K562 (cell line): ENCODE results near the gene BCL2L13. TPM values are rescaled to one million over a fixed set of nuclear protein-coding genes. Genes with fewer than 3 reads are reported as not detected.
A peak's percentile ranks its signal among the peaks of the same experiment; 100 is the strongest.

ENCODE experiments used
- ATF2 ChIP-seq: sonication (generic); formaldehyde crosslinking; IDR thresholded peaks from 2 replicates; pipeline ENCODE4 v1.8.1; 2022; ENCODE audit warnings: missing genetic modification reagents
- BRD4 ChIP-seq: fragments of 200-600 bp; sonication (generic); IDR thresholded peaks from 2 replicates; pipeline ENCODE4 v1.6.1; 2017; ENCODE audit warnings: inconsistent platforms
- CHAMP1 ChIP-seq: fragments of 450-650 bp; IDR thresholded peaks from 2 replicates; pipeline ENCODE4 v1.6.1; 2016; ENCODE audit warnings: mild to moderate bottlenecking
- ELF1 ChIP-seq: fragments of 200-800 bp; sonication (Bioruptor generic); IDR thresholded peaks from 2 replicates; pipeline ENCODE4 v1.6.1; 2016; ENCODE audit warnings: missing genetic modification characterization, missing compliant biosample characterization
- HDAC3 ChIP-seq: fragments of 450-650 bp; IDR thresholded peaks from 2 replicates; pipeline ENCODE4 v1.6.1; 2018; ENCODE audit warnings: borderline replicate concordance, mild to moderate bottlenecking, moderate library complexity; ENCODE audit not compliant: partially characterized antibody
- MCM3 ChIP-seq: fragments of 450-650 bp; IDR thresholded peaks from 2 replicates; pipeline ENCODE4 v1.6.1; 2016
- MCM7 ChIP-seq, 2 experiments: fragments of 450-650 bp; IDR thresholded peaks; 2 replicates each; pipeline ENCODE4 v1.6.1; 2016 to 2018
- POLR2AphosphoS5 ChIP-seq: IDR thresholded peaks from 2 replicates; pipeline ENCODE4 v1.6.1; 2011; ENCODE audit warnings: mild to moderate bottlenecking, low read depth, low read length, moderate library complexity; ENCODE audit not compliant: control insufficient read depth, insufficient read depth
- RBM14 ChIP-seq: fragments of 200-400 bp; formaldehyde crosslinking; IDR thresholded peaks from 2 replicates; pipeline ENCODE4 v1.6.1; 2018; ENCODE audit warnings: low read depth, mild to moderate bottlenecking, low read length, moderate library complexity, borderline replicate concordance; ENCODE audit not compliant: insufficient read depth
- RBM25 ChIP-seq: fragments of 200-400 bp; formaldehyde crosslinking; IDR thresholded peaks from 2 replicates; pipeline ENCODE4 v1.6.1; 2018; ENCODE audit warnings: low read length, low read depth, moderate library complexity; ENCODE audit not compliant: severe bottlenecking
- SAP30 ChIP-seq: fragments of 200-600 bp; sonication (generic); IDR thresholded peaks from 2 replicates; pipeline ENCODE4 v1.6.1; 2012; ENCODE audit warnings: borderline replicate concordance, low read depth, mild to moderate bottlenecking, moderate library complexity, low read length, control low read depth, inconsistent platforms; ENCODE audit not compliant: insufficient read depth, poor library complexity, severe bottlenecking
- SP1 ChIP-seq: sonication (generic); formaldehyde crosslinking; IDR thresholded peaks from 2 replicates; pipeline ENCODE4 v1.8.1; 2022; ENCODE audit warnings: mild to moderate bottlenecking, missing genetic modification reagents
- SRSF7 ChIP-seq: fragments of 200-400 bp; formaldehyde crosslinking; optimal IDR thresholded peaks from 2 replicates; pipeline ENCODE3; 2017; ENCODE audit warnings: mild to moderate bottlenecking, low read depth, low read length
- TFAP4 ChIP-seq: sonication (generic); formaldehyde crosslinking; IDR thresholded peaks from 2 replicates; pipeline ENCODE4 v1.8.0; 2022; ENCODE audit warnings: missing genetic modification reagents, mild to moderate bottlenecking, moderate library complexity, borderline replicate concordance
- TGIF2 ChIP-seq: sonication (generic); formaldehyde crosslinking; IDR thresholded peaks from 2 replicates; pipeline ENCODE4 v1.8.1; 2022; ENCODE audit warnings: mild to moderate bottlenecking, missing genetic modification reagents, moderate library complexity
- THAP7 ChIP-seq: fragments of 250-450 bp; sonication (Bioruptor Pico); IDR thresholded peaks from 2 replicates; pipeline ENCODE4 v1.5.0; 2021
- ZBTB9 ChIP-seq: fragments of 450-650 bp; formaldehyde crosslinking; IDR thresholded peaks from 2 replicates; pipeline ENCODE4 v1.4.0; 2020; ENCODE audit warnings: mild to moderate bottlenecking, moderate library complexity
- ZNF75A ChIP-seq: fragments of 450-650 bp; formaldehyde crosslinking; IDR thresholded peaks from 2 replicates; pipeline ENCODE4 v1.4.0; 2020; ENCODE audit warnings: mild to moderate bottlenecking
- polyA plus RNA-seq, 8 experiments: library from polyadenylated mRNA; depleted of rRNA in 4 of 8; stranded (reverse) in 5 of 8; unstranded in 3 of 8; fragments of >200 nt; fragmentation: Nextera tagmentation in 2 of 8; fragmentation: Illumina TruSeq in 1 of 8; extraction: Ambion mirVana in 2 of 8; extraction: Trizol in 1 of 8; gene quantifications; 2 replicates each; pipeline versions ENCODE4 v1.2.1 to v1.2.3, GENCODE V29; 2011 to 2014; ENCODE audit warnings: inconsistent platforms in 1 of 8, missing spikeins in 1 of 8
- total RNA-seq, 7 experiments: library from RNA; depleted of rRNA in 6 of 7; stranded (reverse); fragments of >200 nt in 6 of 7; fragmentation: Illumina TruSeq in 2 of 7; extraction: Trizol in 2 of 7; gene quantifications; 2 replicates each; pipeline versions ENCODE4 v1.2.1 to v1.2.3, GENCODE V29; 2011 to 2021; ENCODE audit warnings: low replicate concordance in 1 of 7

The BCL2L13 gene
- total and polyA plus RNA-seq, 9 of the 15 experiments (the other 6 are each of a cell fraction or from before 2014, with no cell fraction given), result 41.5 to 63.4 (median 56.5) TPM

GRCh38 chr22:17628406-17629172 lies 10.0 kb upstream of the BCL2L13 start, which contains the start of gene ATP6V1E1 (continued):
- TF ChIP-seq RBM25, result peak; percentile 64
- TF ChIP-seq HDAC3, result no peak
- no peak for TF ChIP-seq RBM14
- peak; percentile 96 for TF ChIP-seq TFAP4
- TF ChIP-seq SAP30, result peak; percentile 94
- peak; percentile 16; the same call in 1 of the 2 replicates for TF ChIP-seq ZNF75A
- no peak for TF ChIP-seq MCM7 (IDR thresholded peaks at IDR 0.05)
- TF ChIP-seq THAP7 (CRISPR knock-in tag), result peak; percentile 56; the same call in 1 of the 2 replicates
- TF ChIP-seq ZBTB9 (CRISPR knock-in tag), result 0 out of 2 replicates have a peak, but pooled peaks have one; percentile 34
- TF ChIP-seq MCM3, result no peak
- no peak for TF ChIP-seq SP1 (CRISPR knock-in tag)
- TF ChIP-seq POLR2AphosphoS5, result peak; percentile 69
- no peak for TF ChIP-seq TGIF2
- peak; percentile 39; the same call in 1 of the 2 replicates for TF ChIP-seq CHAMP1
- TF ChIP-seq BRD4, result peak; percentile 88
- no peak for TF ChIP-seq ATF2 (CRISPR knock-in tag)
- TF ChIP-seq SRSF7, result no peak
- peak; percentile 90 for TF ChIP-seq ELF1 (tag)
